Ovary (tissue), 9 donors: Measurements from ENCODE around the gene SAMD4A. TPM values are rescaled to one million over a fixed set of nuclear protein-coding genes. Genes with fewer than 3 reads are reported as not detected.
"Not testable (repeated sequence)": the region's sequence is repeated elsewhere in the genome, so short reads cannot be mapped to it uniquely, and the experiment has no call there.

Experiments used
- DNase-seq, 5 donors: peaks; one replicate each; pipeline ENCODE4 v3.0.0-alpha.2; 2019 to 2020
- H3K27ac ChIP-seq, 2 donors: fragments of 200-600 bp; one replicate each; pipeline versions ENCODE4 v1.5.1 to v1.8.0; 2019 to 2022
- H3K27me3 ChIP-seq: fragments of 200-600 bp; one replicate; pipeline ENCODE4 v1.8.0; 2022
- H3K36me3 ChIP-seq: fragments of 200-600 bp; sonication (generic); one replicate; pipeline ENCODE4 v1.5.1; 2019
- H3K4me1 ChIP-seq: one replicate; pipeline ENCODE4 v1.8.1; 2013; ENCODE audit warnings: mild to moderate bottlenecking, moderate library complexity; ENCODE audit not compliant: insufficient read depth
- H3K4me3 ChIP-seq: fragments of 200-600 bp; sonication (generic); one replicate; pipeline ENCODE4 v1.5.1; 2017
- H3K9me3 ChIP-seq, 2 donors: fragments of 200-600 bp in 1 of 2; sonication (generic) in 1 of 2; one replicate each; pipeline versions ENCODE4 v1.5.1 to v1.8.1; 2013 to 2019; ENCODE audit warnings: mild to moderate bottlenecking in 1 of 2, moderate library complexity in 1 of 2
- CTCF ChIP-seq, 3 donors: fragments of 450-650 bp in 2 of 3; fragments of 200-600 bp in 1 of 3; IDR thresholded peaks; one replicate each; pipeline versions ENCODE4 v1.5.1 to v1.8.0; 2016 to 2022; ENCODE audit warnings: antibody characterized with exemption in 3 of 3, mild to moderate bottlenecking in 1 of 3
- EP300 ChIP-seq: sonication (generic); formaldehyde crosslinking; IDR thresholded peaks from one replicate; pipeline ENCODE4 v1.6.1; 2017; ENCODE audit warnings: antibody characterized with exemption
- POLR2A ChIP-seq: fragments of 450-650 bp; IDR thresholded peaks from one replicate; pipeline ENCODE4 v1.6.1; 2017; ENCODE audit warnings: antibody characterized with exemption, mild to moderate bottlenecking, moderate library complexity
- WGBS, 3 donors: extraction: QIAGEN DNeasy Blood & Tissue Kit in 1 of 3; methylation state at CpG; one replicate each; pipeline versions ENCODE4 v1.1.5 to v1.1.7; 2013 to 2017; 5-methylcytosine and 5-hydroxymethylcytosine counted together
- intact Hi-C, 4 donors: fragments of 100-400 bp; cut with DNase I; formaldehyde crosslinking; loops; one replicate each; pipeline versions ENCODE4 v1.11.0 to v1.15.1; 2022 to 2023
- polyA plus RNA-seq, 2 donors: library from polyadenylated mRNA; stranded (reverse); fragments of 200-250 nt in 1 of 2; fragments of 350-450 nt in 1 of 2; fragmentation: Illumina TruSeq in 1 of 2; extraction: RNeasy Lipid Tissue Mini Kit (QIAGEN cat#74804) in 1 of 2; gene quantifications; one replicate each; pipeline ENCODE4 v1.2.3, GENCODE V29; 2013 to 2014
- total RNA-seq, 7 donors: library from RNA; depleted of rRNA in 2 of 7; stranded (reverse); fragments of >200 nt in 2 of 7; fragmentation: NEBNext Ultra II Directional in 3 of 7; extraction: Animal tissue kit (Norgen Biotek cat#: 25700) in 3 of 7; gene quantifications; one replicate each; pipeline versions ENCODE4 v1.1.0 to v1.2.4, GENCODE V29; 2016 to 2023
- donor health status: DM: no; HTN: no; CAD: no; lungs with moderate emphysema.
- donor health status: DM: no; HTN: no; CAD: no.
- donor health status: Bipolar disorder and iron deficiency.
- donor health status: DM: yes; HTN: yes; CAD: no.
- donor health status: DM: no; HTN: no; CAD: no.
- donor health status: DM: yes; HTN: yes; CAD: no.

The SAMD4A gene
- total and polyA plus RNA-seq, 9 donors: 2.3 to 22.4 (median 7.3) TPM

- H3K4me1 ChIP-seq: peaks cover 5% of the 10 kb centered on the region
These were observed 56.5 kb downstream of the SAMD4A start for GRCh38 chr14:54623279-54624004.

GRCh38 chr14:54624005-54624358 is 57.1 kb downstream of the SAMD4A start:
- H3K27ac ChIP-seq, H3K36me3 ChIP-seq, H3K4me3 ChIP-seq, H3K9me3 ChIP-seq, DNase-seq, intact Hi-C loops, H3K27me3 ChIP-seq, H3K4me1 ChIP-seq: not testable (repeated sequence)
- WGBS, 3 donors: 92 to 94% (median 94%) methylated on average over 19 of the region's 19 CpGs

More at GRCh38 chr14:54623279-54624004, 56.5 kb downstream of the SAMD4A start:
- intact Hi-C loops: no loop called here
- no peaks in the 10 kb centered on the region for H3K27me3 ChIP-seq
- no peak overlapping the region for H3K27ac ChIP-seq
- DNase-seq: no peak
- 41 to 78% (median 54%) methylated on average over 1 of the region's 1 CpG for WGBS, 3 donors
- H3K36me3 ChIP-seq: no peaks in the 10 kb centered on the region
- no peak overlapping the region for H3K4me3 ChIP-seq
- no peaks in the 10 kb centered on the region for H3K9me3 ChIP-seq
- TF ChIP-seq POLR2A (no peak), CTCF (IDR thresholded peaks at IDR 0.05) (no peak), EP300 (no peak)

GRCh38 chr14:54625112-54625511 is 58.2 kb downstream of the SAMD4A start:
- H3K27ac ChIP-seq: no peak overlapping the region
- intact Hi-C loops: no loop called here
- no peak overlapping the region for H3K4me3 ChIP-seq
- no peaks in the 10 kb centered on the region for H3K36me3 ChIP-seq
- no peaks in the 10 kb centered on the region for H3K27me3 ChIP-seq
- 55 to 70% (median 58%) methylated on average over 5 of the region's 5 CpGs for WGBS, 3 donors
- peaks cover 5% of the 10 kb centered on the region for H3K4me1 ChIP-seq
- no peak for DNase-seq
- no peak for TF ChIP-seq EP300
- TF ChIP-seq CTCF (IDR thresholded peaks at IDR 0.05): no peak
- no peak for TF ChIP-seq POLR2A
- no peaks in the 10 kb centered on the region for H3K9me3 ChIP-seq

GRCh38 chr14:54627219-54627539 is 60.3 kb downstream of the SAMD4A start:
- H3K9me3 ChIP-seq: no peaks in the 10 kb centered on the region
- H3K27me3 ChIP-seq: no peaks in the 10 kb centered on the region
- DNase-seq: no peak
- H3K4me1 ChIP-seq: peaks cover 5% of the 10 kb centered on the region
- 57 to 77% (median 69%) methylated on average over 4 of the region's 4 CpGs for WGBS, 3 donors
- intact Hi-C loops: no loop called here
- H3K27ac ChIP-seq: peak overlapping the region in 1 of 2 donors; percentile 14
- no peak overlapping the region for H3K4me3 ChIP-seq
- TF ChIP-seq EP300: no peak
- no peak for TF ChIP-seq POLR2A
- no peak for TF ChIP-seq CTCF (IDR thresholded peaks at IDR 0.05)
- no peaks in the 10 kb centered on the region for H3K36me3 ChIP-seq

- intact Hi-C loops: no loop called here
- Histone ChIP-seq H3K4me3 (no peak overlapping the region), H3K4me1 (peaks cover 5% of the 10 kb centered on the region), H3K9me3 (no peaks in the 10 kb centered on the region), H3K36me3 (no peaks in the 10 kb centered on the region), H3K27ac (peak overlapping the region in 1 of 2 donors; percentile 14), H3K27me3 (no peaks in the 10 kb centered on the region)
- peak in 2 of 5 donors; percentile 34 to 63 for DNase-seq
- TF ChIP-seq EP300: no peak
- no peak for TF ChIP-seq POLR2A
- TF ChIP-seq CTCF (IDR thresholded peaks at IDR 0.05): no peak
- WGBS, 3 donors: 21 to 28% (median 24%) methylated on average over 13 of the region's 13 CpGs
These were observed 60.8 kb downstream of the SAMD4A start for GRCh38 chr14:54627540-54628363.
